Left forelimb (tissue), 1 donor: ENCODE measurements around the gene SEC24D.

Experiments used
- DNase-seq: peaks from one replicate; pipeline ENCODE4 v3.0.0-alpha.2; 2018; ENCODE audit warnings: low spot score

SEC24D gene

GRCh38 chr4:118716304-118716703 is 119.6 kb downstream of the SEC24D start:
- DNase-seq, result no peak

- DNase-seq, result no peak
Measured at GRCh38 chr4:118714682-118715081, 121.2 kb downstream of the SEC24D start.

- DNase-seq, result no peak
Measured at GRCh38 chr4:118712872-118713271, 123.1 kb downstream of the SEC24D start.

GRCh38 chr4:118711052-118711451 is 124.9 kb downstream of the SEC24D start:
- DNase-seq, result no peak

- no peak for DNase-seq
Measured at GRCh38 chr4:118703118-118703517, 132.8 kb downstream of the SEC24D start.

- DNase-seq, result peak; percentile 96
Measured at GRCh38 chr4:118684873-118685811, 150.8 kb downstream of the SEC24D start, which contains the start of gene METTL14. Gene METTL14 (plus strand): TSS chr4:118685392. CDS start chr4:118685535, 143 bp downstream.

GRCh38 chr4:118683513-118683912 is 152.4 kb downstream of the SEC24D start:
- no peak for DNase-seq

- no peak for DNase-seq
Measured at GRCh38 chr4:118682928-118683327, 153.0 kb downstream of the SEC24D start.

- DNase-seq, result no peak
Measured at GRCh38 chr4:118680808-118681207, 155.1 kb downstream of the SEC24D start.

GRCh38 chr4:118676128-118676527 is 159.8 kb downstream of the SEC24D start:
- no peak for DNase-seq
